ENCODE data around the gene ADGRL3. TPM values are rescaled to one million over a fixed set of nuclear protein-coding genes. Genes with fewer than 3 reads are reported as not detected.
"Not testable (repeated sequence)": the region's sequence is repeated elsewhere in the genome, so short reads cannot be mapped to it uniquely, and the experiment has no call there.

The ADGRL3 gene
- total RNA-seq, 4 donors from 2014 or later, result 0.19 to 7.8 (median 1.3) TPM

DNA sequence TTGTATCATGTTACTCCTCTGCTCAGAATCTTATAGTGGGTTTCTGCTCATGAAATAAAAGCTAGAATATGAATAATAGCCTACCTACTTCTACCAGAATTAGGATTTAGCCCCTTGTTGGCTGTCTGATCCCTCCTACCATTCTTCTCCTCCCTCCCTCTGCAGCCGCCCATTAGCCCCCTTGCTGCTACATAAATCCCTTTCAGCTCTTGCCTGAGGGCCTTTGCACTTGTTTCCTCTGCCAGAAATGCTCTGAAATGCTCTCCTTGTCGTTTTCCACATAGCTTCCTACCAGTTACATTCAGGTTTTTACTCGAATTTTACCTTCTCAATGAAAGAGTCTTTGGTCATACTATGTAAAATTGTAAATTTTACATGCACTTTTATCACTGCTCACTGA lies 159.2 kb downstream of the ADGRL3 start:
- TF ChIP-seq, protein P1, sequence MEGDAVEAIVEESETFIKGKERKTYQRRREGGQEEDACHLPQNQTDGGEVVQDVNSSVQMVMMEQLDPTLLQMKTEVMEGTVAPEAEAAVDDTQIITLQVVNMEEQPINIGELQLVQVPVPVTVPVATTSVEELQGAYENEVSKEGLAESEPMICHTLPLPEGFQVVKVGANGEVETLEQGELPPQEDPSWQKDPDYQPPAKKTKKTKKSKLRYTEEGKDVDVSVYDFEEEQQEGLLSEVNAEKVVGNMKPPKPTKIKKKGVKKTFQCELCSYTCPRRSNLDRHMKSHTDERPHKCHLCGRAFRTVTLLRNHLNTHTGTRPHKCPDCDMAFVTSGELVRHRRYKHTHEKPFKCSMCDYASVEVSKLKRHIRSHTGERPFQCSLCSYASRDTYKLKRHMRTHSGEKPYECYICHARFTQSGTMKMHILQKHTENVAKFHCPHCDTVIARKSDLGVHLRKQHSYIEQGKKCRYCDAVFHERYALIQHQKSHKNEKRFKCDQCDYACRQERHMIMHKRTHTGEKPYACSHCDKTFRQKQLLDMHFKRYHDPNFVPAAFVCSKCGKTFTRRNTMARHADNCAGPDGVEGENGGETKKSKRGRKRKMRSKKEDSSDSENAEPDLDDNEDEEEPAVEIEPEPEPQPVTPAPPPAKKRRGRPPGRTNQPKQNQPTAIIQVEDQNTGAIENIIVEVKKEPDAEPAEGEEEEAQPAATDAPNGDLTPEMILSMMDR (IDR thresholded peaks at IDR 0.05), result no peak
- TF ChIP-seq POLR2A (IDR thresholded peaks at IDR 0.05), result no peak

DNA sequence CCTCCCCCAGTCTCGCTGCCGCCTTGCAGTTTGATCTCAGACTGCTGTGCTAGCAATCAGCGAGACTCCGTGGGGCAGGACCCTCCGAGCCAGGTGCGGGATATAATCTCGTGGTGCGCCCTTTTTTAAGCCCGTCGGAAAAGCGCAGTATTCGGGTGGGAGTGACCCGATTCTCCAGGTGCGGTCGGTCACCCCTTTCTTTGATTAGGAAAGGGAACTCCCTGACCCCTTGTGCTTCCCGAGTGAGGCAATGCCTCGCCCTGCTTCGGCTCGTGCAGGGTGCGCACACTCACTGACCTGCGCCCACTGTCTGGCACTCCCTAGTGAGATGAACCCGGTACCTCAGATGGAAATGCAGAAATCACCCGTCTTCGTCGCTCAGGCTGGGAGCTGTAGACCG lies 172.7 kb downstream of the ADGRL3 start:
- H3K4me3 ChIP-seq; H3K27ac ChIP-seq; H3K36me3 ChIP-seq; intact Hi-C loops (cut with DNase I); DNase-seq; H3K27me3 ChIP-seq; H3K9me3 ChIP-seq: not testable (repeated sequence)
- H3K4me1 ChIP-seq, result peaks cover 0 to 16% (median 0%) of the 10 kb centered on the region in 3 donors
- 91 to 95% methylated on average over 19 to 25 of the region's 26 CpGs for WGBS, 2 donors

More for the DNA sequence above, 159.2 kb downstream of the ADGRL3 start:
- H3K36me3 ChIP-seq, result no peaks in the 10 kb centered on the region
- intact Hi-C loops (cut with DNase I), result no loop called here
- H3K27me3 ChIP-seq, result no peaks in the 10 kb centered on the region
- WGBS, 2 donors, result 48 to 61% methylated on average over 3 of the region's 3 CpGs
- H3K4me1 ChIP-seq, result no peaks in the 10 kb centered on the region
- no peak for DNase-seq
- H3K4me3 ChIP-seq, result no peak overlapping the region
- H3K9me3 ChIP-seq, result no peaks in the 10 kb centered on the region
- H3K27ac ChIP-seq, result no peak overlapping the region

DNA sequence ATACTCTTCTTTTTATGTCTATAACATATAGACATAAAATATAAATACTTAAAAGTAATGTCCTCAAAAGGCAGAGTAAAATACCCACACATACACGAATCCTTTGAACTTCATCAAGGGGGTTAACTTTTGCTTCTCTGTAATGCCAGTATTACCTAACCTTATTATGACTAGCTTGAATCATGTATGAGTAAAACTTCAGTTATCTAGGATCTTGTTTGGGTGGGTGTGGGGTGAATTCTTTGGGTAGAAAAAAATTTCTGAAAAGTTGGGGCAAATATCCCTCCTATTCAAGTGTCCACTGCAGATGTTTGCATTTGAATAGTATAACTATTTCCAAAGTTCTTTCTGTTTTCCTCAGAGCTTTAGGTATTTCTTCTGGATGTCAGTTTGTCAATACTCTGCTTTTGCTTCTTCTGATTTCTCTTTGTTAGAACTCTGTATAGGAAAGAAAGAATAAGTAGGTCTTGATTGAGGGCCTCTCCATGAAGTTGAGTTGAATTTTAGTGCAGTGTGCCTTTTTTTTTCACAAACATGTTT lies 173.8 kb downstream of the ADGRL3 start:
- 42 to 52% methylated on average over 1 of the region's 1 CpG for WGBS, 2 donors
- Histone ChIP-seq H3K4me3 (no peak overlapping the region), H3K36me3 (no peaks in the 10 kb centered on the region), H3K27ac (no peak overlapping the region), H3K9me3 (no peaks in the 10 kb centered on the region), H3K4me1 (peaks cover 0 to 16% (median 0%) of the 10 kb centered on the region in 3 donors), H3K27me3 (no peaks in the 10 kb centered on the region)
- TF ChIP-seq POLR2A (IDR thresholded peaks at IDR 0.05), result no peak
- TF ChIP-seq, protein P1 (IDR thresholded peaks at IDR 0.05), result no peak
- no peak for DNase-seq
- intact Hi-C loops (cut with DNase I), result no loop called here

DNA sequence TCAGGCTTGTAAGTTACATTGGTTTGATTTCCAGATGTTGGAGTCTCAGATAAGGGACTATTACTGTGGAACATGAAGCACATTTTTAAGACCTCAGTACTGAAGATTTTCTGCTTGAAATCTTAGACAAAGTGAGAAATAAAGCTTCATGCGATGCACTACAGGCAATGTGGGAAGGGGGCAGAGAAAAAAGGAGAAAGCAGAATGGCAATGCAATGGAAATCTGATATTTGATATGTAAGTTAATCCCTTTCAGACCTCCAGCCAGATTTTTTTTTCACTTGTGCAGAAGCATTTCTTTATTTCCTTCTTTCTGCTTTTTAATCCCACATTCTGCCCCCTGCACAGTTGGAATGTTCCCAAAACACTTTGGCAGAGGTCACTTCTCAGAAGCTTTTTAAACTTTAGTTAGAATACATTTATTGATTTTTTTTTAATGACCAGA lies 174.3 kb downstream of the ADGRL3 start:
- no peak overlapping the region for H3K27ac ChIP-seq
- no peak overlapping the region for H3K4me3 ChIP-seq
- TF ChIP-seq POLR2A (IDR thresholded peaks at IDR 0.05), result no peak
- TF ChIP-seq, protein P1 (IDR thresholded peaks at IDR 0.05), result no peak
- no peaks in the 10 kb centered on the region for H3K9me3 ChIP-seq
- intact Hi-C loops (cut with DNase I), result no loop called here
- DNase-seq, result no peak
- H3K27me3 ChIP-seq, result no peaks in the 10 kb centered on the region
- H3K36me3 ChIP-seq, result no peaks in the 10 kb centered on the region
- H3K4me1 ChIP-seq, result peaks cover 0 to 16% (median 0%) of the 10 kb centered on the region in 3 donors
- WGBS, 2 donors, result 32 to 37% methylated on average over 1 of the region's 1 CpG

DNA sequence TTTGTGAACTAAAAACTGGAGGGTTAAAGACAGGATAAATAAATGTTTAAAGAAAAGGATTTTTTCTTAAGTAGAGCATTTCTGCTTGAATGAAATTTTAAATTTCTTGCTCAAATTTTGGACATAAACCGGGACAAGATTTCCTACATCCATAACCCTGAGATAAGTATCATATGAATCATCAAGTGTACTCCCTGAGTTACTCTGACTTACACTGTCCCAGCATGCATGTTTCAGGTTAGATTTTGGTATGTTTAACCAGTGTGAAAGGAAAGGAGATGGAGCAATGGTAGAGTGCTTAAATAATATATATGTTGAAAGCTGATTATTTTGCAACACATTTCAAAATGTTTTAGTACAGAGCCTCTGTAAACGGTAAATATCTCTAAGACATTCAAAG lies 175.2 kb downstream of the ADGRL3 start:
- TF ChIP-seq, protein P1 (IDR thresholded peaks at IDR 0.05), result no peak
- no peak for TF ChIP-seq POLR2A (IDR thresholded peaks at IDR 0.05)
- H3K36me3 ChIP-seq, result no peaks in the 10 kb centered on the region
- no peak overlapping the region for H3K27ac ChIP-seq
- DNase-seq, result no peak
- no peaks in the 10 kb centered on the region for H3K9me3 ChIP-seq
- H3K4me3 ChIP-seq, result no peak overlapping the region
- WGBS, 2 donors, result 19 to 39% methylated on average over 2 of the region's 2 CpGs
- no peaks in the 10 kb centered on the region for H3K27me3 ChIP-seq
- peaks cover 0 to 16% (median 0%) of the 10 kb centered on the region in 3 donors for H3K4me1 ChIP-seq
- intact Hi-C loops (cut with DNase I), result no loop called here

DNA sequence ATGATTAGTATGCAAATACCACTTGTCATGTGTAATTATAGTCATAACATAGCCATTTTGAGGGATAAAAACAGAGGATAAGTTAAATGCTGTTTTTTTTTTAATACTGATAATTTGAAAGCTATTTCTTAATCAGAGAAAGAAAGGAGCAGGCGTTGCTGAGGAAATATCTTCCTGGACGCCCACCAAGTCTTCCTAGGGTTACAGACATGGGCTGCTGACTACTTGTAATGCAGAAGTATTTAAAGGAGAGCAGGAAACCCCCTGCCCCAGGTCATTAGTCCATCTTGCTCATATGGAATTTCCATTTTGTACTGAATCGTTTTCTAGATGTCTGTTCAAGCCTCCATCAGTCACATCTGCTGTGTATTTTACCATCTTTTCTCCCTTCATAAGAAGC lies 176.2 kb downstream of the ADGRL3 start:
- no peak for DNase-seq
- intact Hi-C loops (cut with DNase I), result no loop called here
- Histone ChIP-seq H3K27ac (no peak overlapping the region), H3K9me3 (no peaks in the 10 kb centered on the region), H3K4me3 (no peak overlapping the region), H3K36me3 (no peaks in the 10 kb centered on the region), H3K27me3 (no peaks in the 10 kb centered on the region), H3K4me1 (peaks cover 0 to 16% (median 0%) of the 10 kb centered on the region in 3 donors)
- WGBS, 2 donors, result 58% methylated on average over 3 of the region's 3 CpGs
- TF ChIP-seq, protein P1 (IDR thresholded peaks at IDR 0.05), result no peak
- TF ChIP-seq POLR2A (IDR thresholded peaks at IDR 0.05), result no peak
